CD14-positive monocyte (primary cell): ENCODE results near the gene PNMA8B. TPM values are rescaled to one million over a fixed set of nuclear protein-coding genes. Genes with fewer than 3 reads are reported as not detected.

ENCODE experiments used
- DNase-seq, 3 donors: peaks; one replicate each; pipeline ENCODE4 v3.0.0-alpha.2; 2011 to 2022
- H2AFZ ChIP-seq: 2 replicates; pipeline ENCODE4 v1.6.0; 2012; ENCODE audit warnings: mild to moderate bottlenecking, low read depth, low read length, inconsistent platforms; ENCODE audit not compliant: insufficient read depth, poor library complexity, severe bottlenecking
- H3K27ac ChIP-seq, 2 donors: 1 replicate in 1 of 2; 2 replicates in 1 of 2; pipeline ENCODE4 v1.5.1; 2012 to 2013; ENCODE audit warnings: low read length in 2 of 2, control low read depth in 1 of 2, inconsistent platforms in 1 of 2, low read depth in 1 of 2, mild to moderate bottlenecking in 1 of 2
- H3K27me3 ChIP-seq, 2 donors: one replicate each; pipeline versions ENCODE4 v1.6.0 to v1.6.1; 2011 to 2013; ENCODE audit warnings: low read length in 2 of 2; ENCODE audit not compliant: control insufficient read depth in 2 of 2, insufficient read depth in 2 of 2
- H3K36me3 ChIP-seq, 2 donors: replicated peaks in 1 of 2; 1 replicate in 1 of 2; 2 replicates in 1 of 2; pipeline versions ENCODE4 v1.5.1 to v1.6.1; 2012 to 2013; ENCODE audit warnings: low read length in 2 of 2, control low read depth in 1 of 2, inconsistent platforms in 1 of 2, mild to moderate bottlenecking in 1 of 2; ENCODE audit not compliant: insufficient read depth in 2 of 2, control insufficient read depth in 1 of 2
- H3K4me1 ChIP-seq, 2 donors: 1 replicate in 1 of 2; 2 replicates in 1 of 2; pipeline versions ENCODE4 v1.5.1 to v1.6.1; 2012 to 2013; ENCODE audit warnings: low read length in 2 of 2, control low read depth in 1 of 2, inconsistent platforms in 1 of 2, mild to moderate bottlenecking in 1 of 2, moderate library complexity in 1 of 2; ENCODE audit not compliant: insufficient read depth in 2 of 2, control insufficient read depth in 1 of 2
- H3K4me2 ChIP-seq: replicated peaks from 2 replicates; pipeline ENCODE3; 2012; ENCODE audit warnings: low read length, moderate library complexity, mild to moderate bottlenecking; ENCODE audit not compliant: poor library complexity, severe bottlenecking; ENCODE audit errors: extremely low read depth
- H3K4me3 ChIP-seq, 3 experiments: fragments of 200-600 bp in 1 of 3; sonication (generic) in 1 of 3; replicated peaks in 1 of 3; 1 replicate in 2 of 3; 2 replicates in 1 of 3; pipeline ENCODE4 v1.5.1; 2011 to 2013; ENCODE audit warnings: low read length in 3 of 3, mild to moderate bottlenecking in 3 of 3, control low read depth in 2 of 3, low read depth in 2 of 3, inconsistent platforms in 1 of 3, moderate library complexity in 1 of 3
- H3K79me2 ChIP-seq: 2 replicates; pipeline ENCODE4 v1.6.0; 2012; ENCODE audit warnings: mild to moderate bottlenecking, control low read depth, inconsistent platforms, low read length, moderate library complexity; ENCODE audit not compliant: insufficient read depth
- H3K9ac ChIP-seq: 2 replicates; pipeline ENCODE4 v1.6.0; 2017; ENCODE audit warnings: low read length, mild to moderate bottlenecking; ENCODE audit not compliant: insufficient read depth, poor library complexity, severe bottlenecking
- H3K9me3 ChIP-seq, 2 donors: replicated peaks in 1 of 2; 1 replicate in 1 of 2; 2 replicates in 1 of 2; pipeline versions ENCODE4 v1.5.1 to v1.6.1; 2012 to 2013; ENCODE audit warnings: low read length in 2 of 2, control low read depth in 1 of 2; ENCODE audit not compliant: control insufficient read depth in 1 of 2, insufficient read depth in 1 of 2
- H4K20me1 ChIP-seq: 2 replicates; pipeline ENCODE4 v1.6.0; 2012; ENCODE audit warnings: mild to moderate bottlenecking, low read length, control low read depth, moderate library complexity; ENCODE audit not compliant: insufficient read depth
- H3K27ac Mint-ChIP-seq, 7 donors: one replicate each; pipeline ENCODE4 v1.8.0; 2020; ENCODE audit warnings: mild to moderate bottlenecking in 7 of 7, mixed read lengths in 7 of 7, moderate library complexity in 6 of 7, inconsistent platforms in 2 of 7
- H3K27me3 Mint-ChIP-seq, 3 donors: one replicate each; pipeline ENCODE4 v1.8.0; 2021 to 2022; ENCODE audit warnings: low read depth in 3 of 3, mild to moderate bottlenecking in 3 of 3, mixed read lengths in 3 of 3, moderate library complexity in 3 of 3, inconsistent platforms in 1 of 3
- H3K36me3 Mint-ChIP-seq, 2 donors: one replicate each; pipeline ENCODE4 v1.8.0; 2020; ENCODE audit warnings: mixed read lengths in 2 of 2, inconsistent platforms in 1 of 2, mild to moderate bottlenecking in 1 of 2
- H3K4me1 Mint-ChIP-seq: one replicate; pipeline ENCODE4 v1.8.0; 2020; ENCODE audit warnings: mild to moderate bottlenecking, mixed read lengths
- H3K4me3 Mint-ChIP-seq, 2 donors: one replicate each; pipeline ENCODE4 v1.8.0; 2020; ENCODE audit warnings: mild to moderate bottlenecking in 2 of 2, mixed read lengths in 2 of 2, moderate library complexity in 1 of 2
- H3K9me3 Mint-ChIP-seq, 7 donors: one replicate each; pipeline ENCODE4 v1.8.0; 2020 to 2022; ENCODE audit warnings: mixed read lengths in 7 of 7, mild to moderate bottlenecking in 6 of 7, moderate library complexity in 6 of 7, inconsistent platforms in 2 of 7
- CTCF ChIP-seq: fragments of 200-600 bp; IDR thresholded peaks from one replicate; pipeline ENCODE4 v1.8.0; 2022; ENCODE audit warnings: antibody characterized with exemption, mild to moderate bottlenecking
- WGBS: methylation state at CpG from one replicate; pipeline ENCODE4 v1.1.5; 2013; ENCODE audit warnings: missing lambda C conversion rate; ENCODE audit not compliant: insufficient coverage; 5-methylcytosine and 5-hydroxymethylcytosine counted together
- intact Hi-C, 2 donors: fragments of 100-400 bp; cut with micrococcal nuclease; formaldehyde crosslinking; loops; one replicate each; pipeline versions ENCODE4 v1.15.0 to v1.15.1; 2023
- polyA plus RNA-seq, 3 donors: library from polyadenylated mRNA; depleted of rRNA in 1 of 3; unstranded in 2 of 3; stranded (reverse) in 1 of 3; fragments of 300-500 nt in 2 of 3; fragments of >200 nt in 1 of 3; fragmentation: Illumina TruSeq in 2 of 3; gene quantifications; 1 replicate in 2 of 3; 2 replicates in 1 of 3; pipeline ENCODE4 v1.2.3, GENCODE V29; 2012 to 2021

The PNMA8B gene
- polyA plus RNA-seq, 3 donors: 0.07 to 0.16 TPM; not detected in 1

GRCh38 chr19:46472592-46472991 is 23.1 kb downstream of the PNMA8B start:
- H3K4me2 ChIP-seq: no peak overlapping the region
- peaks cover 0 to 7% (median 0%) of the 10 kb centered on the region in 7 donors for H3K9me3 Mint-ChIP-seq
- no peaks in the 10 kb centered on the region for H3K79me2 ChIP-seq
- H3K4me1 Mint-ChIP-seq: peaks cover 2% of the 10 kb centered on the region
- no peak overlapping the region for H3K4me3 ChIP-seq
- no peak for TF ChIP-seq CTCF
- peaks cover 0 to 9% of the 10 kb centered on the region in 2 donors for H3K4me1 ChIP-seq
- H3K27ac ChIP-seq: no peak overlapping the region
- peak overlapping the region in 1 of 2 donors; percentile 70 for H3K4me3 Mint-ChIP-seq
- H3K36me3 Mint-ChIP-seq: no peaks in the 10 kb centered on the region
- 60% methylated on average over 1 of the region's 4 CpGs for WGBS
- H4K20me1 ChIP-seq: no peaks in the 10 kb centered on the region
- no peak overlapping the region for H3K27ac Mint-ChIP-seq
- DNase-seq: no peak
- H2AFZ ChIP-seq: no peak overlapping the region
- H3K36me3 ChIP-seq: no peaks in the 10 kb centered on the region
- intact Hi-C loops: no loop called here
- H3K27me3 ChIP-seq: peaks cover 13 to 36% of the 10 kb centered on the region in 2 donors
- H3K27me3 Mint-ChIP-seq: peaks cover 46 to 64% (median 50%) of the 10 kb centered on the region in 3 donors
- H3K9ac ChIP-seq: no peak overlapping the region
- no peaks in the 10 kb centered on the region for H3K9me3 ChIP-seq

- WGBS: 66% methylated on average over 4 of the region's 11 CpGs
- H3K27ac Mint-ChIP-seq: no peak overlapping the region
- H3K9me3 ChIP-seq: no peaks in the 10 kb centered on the region
- intact Hi-C loops: no loop called here
- H3K27ac ChIP-seq: no peak overlapping the region
- H3K9ac ChIP-seq: peak overlapping the region; percentile 27
- TF ChIP-seq CTCF: no peak
- peaks cover 46 to 60% (median 47%) of the 10 kb centered on the region in 3 donors for H3K27me3 Mint-ChIP-seq
- no peak for DNase-seq
- H3K4me3 Mint-ChIP-seq: peak overlapping the region in 1 of 2 donors; percentile 70
- H3K27me3 ChIP-seq: peaks cover 13 to 36% of the 10 kb centered on the region in 2 donors
- H3K4me3 ChIP-seq: peak overlapping the region in 1 of 3 experiments; percentile 52
- no peaks in the 10 kb centered on the region for H4K20me1 ChIP-seq
- H2AFZ ChIP-seq: peak overlapping the region; percentile 67
- no peaks in the 10 kb centered on the region for H3K79me2 ChIP-seq
- H3K36me3 Mint-ChIP-seq: no peaks in the 10 kb centered on the region
- peaks cover 0 to 7% (median 0%) of the 10 kb centered on the region in 7 donors for H3K9me3 Mint-ChIP-seq
- no peaks in the 10 kb centered on the region for H3K36me3 ChIP-seq
- peaks cover 0 to 9% of the 10 kb centered on the region in 2 donors for H3K4me1 ChIP-seq
- H3K4me1 Mint-ChIP-seq: peaks cover 2% of the 10 kb centered on the region
- H3K4me2 ChIP-seq: peak overlapping the region; percentile 67
Observed at GRCh38 chr19:46471811-46472543, 23.7 kb downstream of the PNMA8B start.
